ENCODE data around the gene JAK1.

- TF ChIP-seq, protein P1, sequence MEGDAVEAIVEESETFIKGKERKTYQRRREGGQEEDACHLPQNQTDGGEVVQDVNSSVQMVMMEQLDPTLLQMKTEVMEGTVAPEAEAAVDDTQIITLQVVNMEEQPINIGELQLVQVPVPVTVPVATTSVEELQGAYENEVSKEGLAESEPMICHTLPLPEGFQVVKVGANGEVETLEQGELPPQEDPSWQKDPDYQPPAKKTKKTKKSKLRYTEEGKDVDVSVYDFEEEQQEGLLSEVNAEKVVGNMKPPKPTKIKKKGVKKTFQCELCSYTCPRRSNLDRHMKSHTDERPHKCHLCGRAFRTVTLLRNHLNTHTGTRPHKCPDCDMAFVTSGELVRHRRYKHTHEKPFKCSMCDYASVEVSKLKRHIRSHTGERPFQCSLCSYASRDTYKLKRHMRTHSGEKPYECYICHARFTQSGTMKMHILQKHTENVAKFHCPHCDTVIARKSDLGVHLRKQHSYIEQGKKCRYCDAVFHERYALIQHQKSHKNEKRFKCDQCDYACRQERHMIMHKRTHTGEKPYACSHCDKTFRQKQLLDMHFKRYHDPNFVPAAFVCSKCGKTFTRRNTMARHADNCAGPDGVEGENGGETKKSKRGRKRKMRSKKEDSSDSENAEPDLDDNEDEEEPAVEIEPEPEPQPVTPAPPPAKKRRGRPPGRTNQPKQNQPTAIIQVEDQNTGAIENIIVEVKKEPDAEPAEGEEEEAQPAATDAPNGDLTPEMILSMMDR (conservative IDR thresholded peaks at IDR 0.05; ENCODE audit: low read length) = no peak
- TF ChIP-seq EZH2phosphoT487 (IDR thresholded peaks at IDR 0.05; ENCODE audit: borderline replicate concordance) = no peak
These were observed 115.5 kb downstream of the JAK1 start for GRCh38 chr1:64850846-64851245.

All from Loucy (cell line).